HFFc6 (cell line): ENCODE data around the gene ZSWIM3. TPM values are rescaled to one million over a fixed set of nuclear protein-coding genes. Genes with fewer than 3 reads are reported as not detected.

Source experiments
- DNase-seq: peaks from one replicate; pipeline ENCODE4 v3.0.0-alpha.2; 2018
- H3K27ac Mint-ChIP-seq: 2 replicates; pipeline ENCODE4 v1.8.0; 2020; ENCODE audit warnings: mild to moderate bottlenecking, mixed read lengths
- H3K27me3 Mint-ChIP-seq: 2 replicates; pipeline ENCODE4 v1.8.0; 2021; ENCODE audit warnings: mild to moderate bottlenecking, moderate library complexity, mixed read lengths; ENCODE audit not compliant: insufficient read depth
- H3K36me3 Mint-ChIP-seq: 2 replicates; pipeline ENCODE4 v1.8.0; 2021; ENCODE audit warnings: low read depth, mixed read lengths
- H3K4me1 Mint-ChIP-seq: 2 replicates; pipeline ENCODE4 v1.8.0; 2020; ENCODE audit warnings: low read depth, mixed read lengths
- H3K4me3 Mint-ChIP-seq: 2 replicates; pipeline ENCODE4 v1.8.0; 2020; ENCODE audit warnings: mild to moderate bottlenecking, moderate library complexity, mixed read lengths
- H3K9me3 Mint-ChIP-seq: 2 replicates; pipeline ENCODE4 v1.8.0; 2020; ENCODE audit warnings: mild to moderate bottlenecking, mixed read lengths
- total RNA-seq, 6 experiments: library from RNA; stranded (reverse); fragmentation: NEBNext Ultra II Directional; extraction: Animal tissue kit (Norgen Biotek cat#: 25700); gene quantifications; 2 replicates in 1 of 6; 3 replicates in 5 of 6; pipeline ENCODE4 v1.2.3, GENCODE V29; 2021
- TF ChIP-seq, protein P1 (sequence below): fragments of 200-600 bp; sonication (generic); IDR thresholded peaks from 2 replicates; pipeline ENCODE4 v1.5.0; 2021; ENCODE audit warnings: antibody characterized with exemption, mild to moderate bottlenecking

The ZSWIM3 gene
- total RNA-seq, 6 experiments from 2014 or later, result 2.3 to 4.0 (median 2.7) TPM

DNA sequence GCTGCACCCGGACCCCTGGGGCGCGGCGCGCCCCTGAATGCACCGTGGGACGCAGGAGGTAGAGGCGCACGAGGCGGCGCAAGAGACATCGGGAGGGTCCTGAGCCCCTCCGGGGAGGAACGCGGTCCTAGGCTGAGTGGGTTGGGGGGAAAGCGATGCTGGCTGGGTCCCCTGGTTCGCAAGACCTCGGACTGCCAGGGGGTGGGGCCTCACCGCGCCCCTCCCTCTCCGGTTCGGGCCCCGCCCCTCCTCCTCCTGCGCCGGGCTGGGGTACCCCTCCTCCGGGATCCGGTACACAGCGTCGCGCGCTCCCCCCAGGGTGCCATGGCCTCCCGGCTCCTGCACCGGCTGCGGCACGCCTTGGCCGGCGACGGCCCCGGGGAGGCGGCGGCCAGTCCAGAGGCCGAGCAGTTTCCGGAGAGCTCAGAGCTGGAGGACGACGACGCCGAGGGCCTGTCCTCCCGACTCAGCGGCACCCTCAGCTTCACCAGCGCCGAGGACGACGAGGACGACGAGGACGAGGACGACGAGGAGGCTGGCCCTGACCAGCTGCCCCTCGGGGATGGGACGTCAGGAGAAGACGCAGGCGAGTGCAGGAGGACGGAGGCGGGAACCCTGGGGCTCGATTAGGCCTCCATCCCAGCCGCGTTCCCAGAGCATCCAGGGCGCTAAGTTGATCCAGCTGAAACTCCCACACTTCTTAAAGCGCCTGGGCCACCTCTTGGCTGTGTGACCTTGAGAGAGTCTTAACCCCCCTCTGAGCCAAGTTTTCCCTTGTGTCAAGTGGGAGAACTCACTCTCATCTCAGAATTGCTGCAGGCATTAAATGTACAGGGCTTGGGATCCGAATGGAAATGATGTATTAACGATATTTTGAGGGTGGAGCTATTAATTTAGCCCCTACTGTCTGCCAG, 23.3 kb upstream of the ZSWIM3 start:
- Mint-ChIP-seq H3K9me3 (no peaks in the 10 kb centered on the region), H3K4me1 (peaks cover 42% of the 10 kb centered on the region), H3K4me3 (peak overlapping the region; percentile 91), H3K36me3 (peaks cover 13% of the 10 kb centered on the region; the same call in 1 of the 2 replicates), H3K27ac (peak overlapping the region; percentile 96), H3K27me3 (peaks cover 3% of the 10 kb centered on the region)
- TF ChIP-seq, protein P1, sequence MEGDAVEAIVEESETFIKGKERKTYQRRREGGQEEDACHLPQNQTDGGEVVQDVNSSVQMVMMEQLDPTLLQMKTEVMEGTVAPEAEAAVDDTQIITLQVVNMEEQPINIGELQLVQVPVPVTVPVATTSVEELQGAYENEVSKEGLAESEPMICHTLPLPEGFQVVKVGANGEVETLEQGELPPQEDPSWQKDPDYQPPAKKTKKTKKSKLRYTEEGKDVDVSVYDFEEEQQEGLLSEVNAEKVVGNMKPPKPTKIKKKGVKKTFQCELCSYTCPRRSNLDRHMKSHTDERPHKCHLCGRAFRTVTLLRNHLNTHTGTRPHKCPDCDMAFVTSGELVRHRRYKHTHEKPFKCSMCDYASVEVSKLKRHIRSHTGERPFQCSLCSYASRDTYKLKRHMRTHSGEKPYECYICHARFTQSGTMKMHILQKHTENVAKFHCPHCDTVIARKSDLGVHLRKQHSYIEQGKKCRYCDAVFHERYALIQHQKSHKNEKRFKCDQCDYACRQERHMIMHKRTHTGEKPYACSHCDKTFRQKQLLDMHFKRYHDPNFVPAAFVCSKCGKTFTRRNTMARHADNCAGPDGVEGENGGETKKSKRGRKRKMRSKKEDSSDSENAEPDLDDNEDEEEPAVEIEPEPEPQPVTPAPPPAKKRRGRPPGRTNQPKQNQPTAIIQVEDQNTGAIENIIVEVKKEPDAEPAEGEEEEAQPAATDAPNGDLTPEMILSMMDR, result no peak
- no peak for DNase-seq

DNA sequence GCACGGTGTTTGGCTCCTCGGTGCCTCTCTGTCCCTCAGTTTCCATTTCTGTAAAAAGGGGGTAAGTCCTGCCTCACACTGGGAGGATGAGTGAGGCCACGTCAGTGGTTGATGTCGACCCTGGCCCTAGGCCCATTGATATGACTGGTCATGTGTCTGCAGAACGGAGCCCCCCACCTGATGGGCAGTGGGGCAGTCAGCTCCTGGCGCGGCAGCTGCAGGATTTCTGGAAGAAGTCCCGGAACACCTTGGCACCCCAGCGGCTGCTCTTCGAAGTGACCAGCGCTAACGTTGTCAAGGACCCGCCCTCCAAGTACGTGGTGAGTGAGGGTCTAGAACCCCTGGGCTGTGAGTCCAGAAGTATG, 22.6 kb upstream of the ZSWIM3 start:
- DNase-seq, result no peak
- TF ChIP-seq, protein P1, result no peak
- Mint-ChIP-seq H3K4me3 (peak overlapping the region; percentile 91), H3K27me3 (peaks cover 3% of the 10 kb centered on the region), H3K27ac (peak overlapping the region; percentile 85), H3K36me3 (peaks cover 13% of the 10 kb centered on the region; the same call in 1 of the 2 replicates), H3K4me1 (peaks cover 42% of the 10 kb centered on the region), H3K9me3 (no peaks in the 10 kb centered on the region)

DNA sequence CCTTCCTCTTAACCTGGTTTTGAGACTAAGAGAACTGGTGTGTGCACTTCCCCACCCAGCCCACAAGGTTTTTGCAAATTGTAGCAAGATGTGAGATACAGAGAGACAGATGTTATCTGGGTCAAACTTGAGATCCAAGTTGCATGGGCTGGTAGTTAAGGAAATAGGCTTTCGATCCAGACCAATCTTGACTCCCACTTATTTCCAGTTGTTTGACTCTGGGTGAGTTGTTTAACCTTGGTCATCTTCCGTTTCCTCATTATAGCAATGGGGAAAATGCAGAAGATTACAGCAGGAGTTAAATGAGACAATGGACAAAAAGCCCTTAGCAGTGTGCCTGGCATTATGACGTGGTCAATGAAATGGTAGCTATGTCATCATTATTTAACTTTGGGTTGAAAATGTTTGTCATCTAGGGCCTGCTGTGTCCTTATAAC, 22.1 kb upstream of the ZSWIM3 start:
- peak overlapping the region; percentile 85 for H3K27ac Mint-ChIP-seq
- peaks cover 3% of the 10 kb centered on the region; the same call in 1 of the 2 replicates for H3K27me3 Mint-ChIP-seq
- peak overlapping the region; percentile 91 for H3K4me3 Mint-ChIP-seq
- H3K36me3 Mint-ChIP-seq, result peaks cover 13% of the 10 kb centered on the region; the same call in 1 of the 2 replicates
- DNase-seq, result no peak
- TF ChIP-seq, protein P1, result no peak
- H3K4me1 Mint-ChIP-seq, result peaks cover 42% of the 10 kb centered on the region
- no peaks in the 10 kb centered on the region for H3K9me3 Mint-ChIP-seq

DNA sequence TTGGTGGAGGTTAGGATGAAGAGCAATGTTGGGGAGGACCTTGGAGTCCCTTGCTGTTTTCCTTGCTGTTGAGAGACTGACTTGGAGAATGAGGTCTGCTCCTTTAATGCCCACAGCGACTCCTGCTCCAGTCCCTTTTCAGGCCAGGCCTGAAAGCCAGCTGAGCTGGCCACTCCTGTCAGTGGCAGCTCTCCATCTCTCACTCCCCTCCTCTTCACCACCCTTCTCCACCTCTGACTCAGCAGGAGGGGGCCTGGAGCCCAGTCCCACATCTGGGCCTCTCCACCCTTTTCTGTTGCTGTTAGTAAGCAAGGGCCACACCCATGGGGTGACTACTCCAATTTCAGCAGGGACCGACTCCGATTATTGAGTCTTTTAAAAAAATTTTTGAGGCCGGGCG, 21.6 kb upstream of the ZSWIM3 start:
- TF ChIP-seq, protein P1, result no peak
- H3K27me3 Mint-ChIP-seq, result no peaks in the 10 kb centered on the region; the same call in 1 of the 2 replicates
- H3K4me3 Mint-ChIP-seq, result peak overlapping the region; percentile 91
- H3K4me1 Mint-ChIP-seq, result peaks cover 42% of the 10 kb centered on the region
- H3K36me3 Mint-ChIP-seq, result peaks cover 13% of the 10 kb centered on the region; the same call in 1 of the 2 replicates
- no peak for DNase-seq
- H3K9me3 Mint-ChIP-seq, result no peaks in the 10 kb centered on the region
- H3K27ac Mint-ChIP-seq, result peak overlapping the region; percentile 85

DNA sequence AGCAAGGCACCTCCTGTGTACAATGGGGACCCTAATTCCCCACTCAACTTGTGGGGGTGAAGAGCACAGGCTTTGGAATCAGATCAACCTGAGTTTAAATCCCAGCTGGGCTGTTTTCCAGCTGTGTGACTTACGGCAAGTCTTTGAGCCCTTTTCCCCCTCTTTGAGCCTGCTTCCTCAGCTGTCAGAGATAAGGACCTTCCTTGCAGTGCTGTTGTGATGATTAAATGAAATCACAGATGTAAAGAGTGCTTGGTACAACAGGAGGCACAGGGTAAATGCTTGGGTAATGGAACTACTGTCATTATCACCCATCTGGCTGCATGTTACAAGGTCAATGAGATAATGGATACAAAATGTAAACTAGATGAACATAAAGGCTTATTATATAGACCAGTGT, 20.6 kb upstream of the ZSWIM3 start:
- no peaks in the 10 kb centered on the region; the same call in 1 of the 2 replicates for H3K27me3 Mint-ChIP-seq
- H3K36me3 Mint-ChIP-seq, result peaks cover 13% of the 10 kb centered on the region; the same call in 1 of the 2 replicates
- no peaks in the 10 kb centered on the region for H3K9me3 Mint-ChIP-seq
- H3K4me3 Mint-ChIP-seq, result no peak overlapping the region; the same call in 1 of the 2 replicates
- no peak for DNase-seq
- peak overlapping the region; percentile 69 for H3K27ac Mint-ChIP-seq
- H3K4me1 Mint-ChIP-seq, result peaks cover 42% of the 10 kb centered on the region
- TF ChIP-seq, protein P1, result no peak
